ENCODE measurements around the gene KRTAP10-5. TPM values are rescaled to one million over a fixed set of nuclear protein-coding genes. Genes with fewer than 3 reads are reported as not detected.

KRTAP10-5 gene
- total RNA-seq, 1 experiment from 2014 or later, result not detected

GRCh38 chr21:44564886-44565598, 15.4 kb downstream of the KRTAP10-5 start:
- no peaks in the 10 kb centered on the region for H3K36me3 ChIP-seq (ENCODE audit: control insufficient read depth, insufficient read depth, low read length)
- intact Hi-C loops (cut with micrococcal nuclease; ENCODE audit: unreplicated experiment), result no loop called here
- CTCF ChIA-PET, result no interaction called here
- no TSS peak for BruUV-seq (replicated peaks)
- no peak overlapping the region for H3K4me3 ChIP-seq (ENCODE audit: low read depth in 2 of 2, low read length in 2 of 2)
- POLR2A ChIA-PET, result no interaction called here
- in situ Hi-C loops (cut with HindIII; ENCODE audit: low pct_unique_long_range_greater_than_20kb, low sequenced_read_pairs), result no loop called here
- no peaks in the 10 kb centered on the region for H3K9me3 ChIP-seq (ENCODE audit: control insufficient read depth, insufficient read depth, low read depth, low read length)
- H3K4me1 ChIP-seq (ENCODE audit: control insufficient read depth, insufficient read depth, low read length), result no peaks in the 10 kb centered on the region
- no peak overlapping the region for H3K27ac ChIP-seq (ENCODE audit: low read length)
- DNase-seq (ENCODE audit: low read depth, low spot score), result no peak
- TF ChIP-seq POLR2AphosphoS5 (IDR thresholded peaks at IDR 0.05; ENCODE audit: low read depth, low read length) (no peak), REST (IDR thresholded peaks at IDR 0.05; ENCODE audit: insufficient read depth in 1 of 2, low read depth in 2 of 2, low read length in 1 of 2) (no peak), TCF7L2 (IDR thresholded peaks at IDR 0.05; ENCODE audit: low read depth, low read length) (no peak), SIN3A (IDR thresholded peaks at IDR 0.05; ENCODE audit: borderline replicate concordance, insufficient read depth, low read depth, low read length) (no peak)
- TF ChIP-seq, protein P1, sequence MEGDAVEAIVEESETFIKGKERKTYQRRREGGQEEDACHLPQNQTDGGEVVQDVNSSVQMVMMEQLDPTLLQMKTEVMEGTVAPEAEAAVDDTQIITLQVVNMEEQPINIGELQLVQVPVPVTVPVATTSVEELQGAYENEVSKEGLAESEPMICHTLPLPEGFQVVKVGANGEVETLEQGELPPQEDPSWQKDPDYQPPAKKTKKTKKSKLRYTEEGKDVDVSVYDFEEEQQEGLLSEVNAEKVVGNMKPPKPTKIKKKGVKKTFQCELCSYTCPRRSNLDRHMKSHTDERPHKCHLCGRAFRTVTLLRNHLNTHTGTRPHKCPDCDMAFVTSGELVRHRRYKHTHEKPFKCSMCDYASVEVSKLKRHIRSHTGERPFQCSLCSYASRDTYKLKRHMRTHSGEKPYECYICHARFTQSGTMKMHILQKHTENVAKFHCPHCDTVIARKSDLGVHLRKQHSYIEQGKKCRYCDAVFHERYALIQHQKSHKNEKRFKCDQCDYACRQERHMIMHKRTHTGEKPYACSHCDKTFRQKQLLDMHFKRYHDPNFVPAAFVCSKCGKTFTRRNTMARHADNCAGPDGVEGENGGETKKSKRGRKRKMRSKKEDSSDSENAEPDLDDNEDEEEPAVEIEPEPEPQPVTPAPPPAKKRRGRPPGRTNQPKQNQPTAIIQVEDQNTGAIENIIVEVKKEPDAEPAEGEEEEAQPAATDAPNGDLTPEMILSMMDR (IDR thresholded peaks at IDR 0.05), result no peak
- H3K27me3 ChIP-seq (ENCODE audit: control insufficient read depth, insufficient read depth, low read length), result no peaks in the 10 kb centered on the region
- ATAC-seq, result no peak

- Histone ChIP-seq H3K4me3 (ENCODE audit: low read depth in 2 of 2, low read length in 2 of 2) (no peak overlapping the region), H3K36me3 (ENCODE audit: control insufficient read depth, insufficient read depth, low read length) (no peaks in the 10 kb centered on the region), H3K9me3 (ENCODE audit: control insufficient read depth, insufficient read depth, low read depth, low read length) (no peaks in the 10 kb centered on the region), H3K27ac (ENCODE audit: low read length) (no peak overlapping the region), H3K27me3 (ENCODE audit: control insufficient read depth, insufficient read depth, low read length) (no peaks in the 10 kb centered on the region), H3K4me1 (ENCODE audit: control insufficient read depth, insufficient read depth, low read length) (no peaks in the 10 kb centered on the region)
- ChIA-PET POLR2A (interaction anchor here (0.6 kb wide), 1 partner anchor 635 kb away, joined by 3 read pairs; no protein-coding TSS in a partner anchor), CTCF (no interaction called here)
- no peak for TF ChIP-seq TCF7L2 (IDR thresholded peaks at IDR 0.05; ENCODE audit: low read depth, low read length)
- no peak for TF ChIP-seq SIN3A (IDR thresholded peaks at IDR 0.05; ENCODE audit: borderline replicate concordance, insufficient read depth, low read depth, low read length)
- TF ChIP-seq POLR2AphosphoS5 (IDR thresholded peaks at IDR 0.05; ENCODE audit: low read depth, low read length), result no peak
- no peak for TF ChIP-seq REST (IDR thresholded peaks at IDR 0.05; ENCODE audit: insufficient read depth in 1 of 2, low read depth in 2 of 2, low read length in 1 of 2)
- TF ChIP-seq, protein P1 (IDR thresholded peaks at IDR 0.05), result no peak
- ATAC-seq (no peak), DNase-seq (ENCODE audit: low read depth, low spot score) (no peak)
- intact Hi-C loops (cut with micrococcal nuclease; ENCODE audit: unreplicated experiment), result no loop called here
- in situ Hi-C loops (cut with HindIII; ENCODE audit: low pct_unique_long_range_greater_than_20kb, low sequenced_read_pairs), result no loop called here
- BruUV-seq (replicated peaks), result no TSS peak
These were observed 16.3 kb downstream of the KRTAP10-5 start for GRCh38 chr21:44564099-44564498.
